ENCODE data around the gene DNAJC11.
A peak's percentile ranks its signal among the peaks of the same experiment; 100 is the strongest.
"Not testable (repeated sequence)": the region's sequence is repeated elsewhere in the genome, so short reads cannot be mapped to it uniquely, and the experiment has no call there.

Gene DNAJC11

GRCh38 chr1:6651909-6652308 lies 49.7 kb downstream of the DNAJC11 start:
- DNase-seq = no peak

- DNase-seq = no peak
Measured at GRCh38 chr1:6648556-6648955, 53.1 kb downstream of the DNAJC11 start.

DNA sequence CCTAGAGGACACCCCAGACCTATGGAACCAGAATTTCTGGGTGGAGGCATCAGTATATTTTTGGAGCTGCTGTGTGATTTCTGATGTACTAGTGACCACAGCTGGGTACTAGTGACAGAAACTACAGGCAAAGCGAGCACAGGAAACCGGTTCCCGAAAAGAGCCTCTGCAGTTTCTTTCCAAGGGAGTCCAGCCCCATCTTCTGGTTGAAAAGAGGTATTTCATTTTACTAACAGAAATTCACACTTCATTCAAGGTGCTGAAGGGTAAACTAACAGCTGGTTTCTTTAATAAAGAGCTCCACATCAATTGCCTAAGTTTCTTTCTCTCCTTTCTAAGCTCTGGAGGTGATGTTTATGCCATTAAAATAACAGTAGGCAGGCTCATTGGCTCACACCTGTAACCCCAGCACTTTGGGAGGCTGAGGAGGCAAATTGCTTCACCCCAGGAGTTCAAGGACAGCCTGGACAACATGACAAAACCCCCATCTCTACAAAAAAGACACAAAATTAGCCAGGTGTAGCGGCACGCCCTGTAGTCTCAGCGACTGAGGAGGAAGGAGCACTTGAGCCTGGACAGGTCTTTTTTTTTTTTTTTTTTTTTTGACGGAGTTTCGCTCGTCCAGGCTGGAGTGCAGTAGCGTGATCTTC lies 55.0 kb downstream of the DNAJC11 start:
- peak; percentile 74 for DNase-seq

DNA sequence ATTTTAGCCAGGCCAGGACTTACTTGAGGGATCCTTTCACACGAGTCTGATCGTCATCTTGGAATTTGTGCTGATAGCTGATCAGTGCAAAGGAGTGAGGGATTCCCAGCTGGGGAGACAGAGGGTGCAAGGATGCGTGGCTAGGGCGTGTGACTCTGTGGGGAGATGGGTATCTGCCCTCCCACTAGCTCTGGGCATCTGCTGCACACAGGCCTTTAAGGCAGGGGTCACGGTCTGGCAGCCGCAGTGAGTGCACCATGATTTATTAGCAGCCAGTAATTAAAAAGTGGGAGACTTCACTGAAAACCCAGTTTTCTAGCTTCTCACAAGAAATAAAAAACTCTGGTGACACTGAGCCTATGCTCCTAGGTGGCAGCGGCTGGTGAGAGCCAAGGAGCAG lies 56.6 kb downstream of the DNAJC11 start:
- no peak for DNase-seq

DNA sequence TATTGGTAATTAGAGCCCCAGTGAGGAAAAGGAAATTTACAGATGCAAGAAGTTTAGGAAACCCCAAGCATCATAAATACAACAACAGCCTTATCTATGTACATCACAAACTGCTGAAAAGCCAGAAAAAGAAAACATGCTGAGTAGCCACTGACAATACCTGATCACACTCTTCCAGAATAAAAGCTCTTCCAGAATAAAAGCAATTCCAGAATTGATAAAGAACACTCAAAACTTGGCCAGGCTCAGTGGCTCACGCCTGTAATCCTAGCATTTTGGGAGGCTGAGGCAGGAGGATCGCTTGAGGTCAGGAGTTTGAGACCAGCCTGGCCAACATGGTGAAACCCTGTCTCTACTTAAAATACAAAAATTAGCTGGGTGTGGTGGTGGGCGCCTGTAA lies 60.7 kb downstream of the DNAJC11 start:
- not testable (repeated sequence) for DNase-seq

DNA sequence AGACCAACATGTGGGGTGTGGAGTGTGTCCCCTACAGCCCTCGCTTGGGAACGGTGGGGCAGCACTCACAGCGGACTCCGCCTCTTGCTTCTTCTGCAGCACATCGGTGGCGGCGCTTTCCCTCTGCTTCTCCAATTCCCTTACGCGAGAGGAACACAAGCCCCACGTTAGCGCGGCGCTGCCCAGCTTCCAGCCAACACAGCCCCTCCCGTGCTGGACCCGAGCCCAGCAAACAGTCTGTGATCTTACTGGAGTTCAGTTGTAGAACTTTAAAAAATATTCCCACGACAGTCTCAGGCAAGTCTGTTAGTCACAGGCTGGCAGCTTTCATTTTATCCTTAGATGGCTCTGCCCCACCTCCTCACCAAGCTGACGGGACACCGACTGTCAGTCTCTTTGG lies 63.4 kb downstream of the DNAJC11 start:
- DNase-seq = no peak

- no peak for DNase-seq
Measured at GRCh38 chr1:6637770-6638169, 63.8 kb downstream of the DNAJC11 start.

- DNase-seq = not testable (repeated sequence)
Measured at GRCh38 chr1:6636778-6637177, 64.8 kb downstream of the DNAJC11 start.

DNA sequence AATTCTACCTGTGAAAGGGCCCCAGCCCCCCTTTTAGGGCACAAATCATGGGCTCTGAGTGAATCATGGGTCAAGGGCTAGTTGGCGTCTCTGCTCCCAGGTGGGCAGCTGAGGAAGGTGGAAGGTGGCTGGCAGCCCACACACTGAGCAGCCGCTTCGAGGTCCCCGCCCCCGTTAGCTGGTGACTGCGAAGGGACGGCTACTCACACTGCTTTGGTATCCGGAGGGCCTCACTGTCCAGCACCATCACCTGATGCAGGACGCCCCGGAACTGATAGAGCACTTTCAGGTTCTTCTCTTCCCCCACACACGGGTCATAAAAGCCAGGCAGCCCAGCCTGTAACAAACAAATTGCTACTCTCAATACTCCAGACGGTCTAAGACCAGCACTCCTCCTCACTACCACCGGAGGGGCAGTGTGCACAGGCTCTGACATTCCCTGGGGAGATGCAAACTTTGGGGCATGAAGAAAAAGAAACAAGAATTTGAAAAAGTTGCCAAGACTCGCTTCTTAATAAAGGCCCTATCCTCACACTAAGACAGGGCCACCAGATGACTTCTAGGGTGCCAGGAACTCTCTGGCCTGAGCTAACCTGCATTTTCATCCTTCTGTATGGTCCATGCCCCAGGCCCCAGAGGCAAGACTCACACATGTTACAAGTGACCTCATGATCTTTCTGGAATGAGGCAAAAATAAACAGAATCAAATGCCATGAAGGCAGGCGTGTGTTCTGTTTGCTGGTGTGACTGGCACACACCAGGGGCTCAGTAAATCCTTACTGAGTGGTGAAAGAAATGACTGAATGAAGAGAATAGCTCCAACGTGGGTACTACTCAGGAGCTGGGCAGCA lies 65.5 kb downstream of the DNAJC11 start:
- DNase-seq = no peak

GRCh38 chr1:6635161-6635909 lies 66.3 kb downstream of the DNAJC11 start:
- DNase-seq = no peak

DNA sequence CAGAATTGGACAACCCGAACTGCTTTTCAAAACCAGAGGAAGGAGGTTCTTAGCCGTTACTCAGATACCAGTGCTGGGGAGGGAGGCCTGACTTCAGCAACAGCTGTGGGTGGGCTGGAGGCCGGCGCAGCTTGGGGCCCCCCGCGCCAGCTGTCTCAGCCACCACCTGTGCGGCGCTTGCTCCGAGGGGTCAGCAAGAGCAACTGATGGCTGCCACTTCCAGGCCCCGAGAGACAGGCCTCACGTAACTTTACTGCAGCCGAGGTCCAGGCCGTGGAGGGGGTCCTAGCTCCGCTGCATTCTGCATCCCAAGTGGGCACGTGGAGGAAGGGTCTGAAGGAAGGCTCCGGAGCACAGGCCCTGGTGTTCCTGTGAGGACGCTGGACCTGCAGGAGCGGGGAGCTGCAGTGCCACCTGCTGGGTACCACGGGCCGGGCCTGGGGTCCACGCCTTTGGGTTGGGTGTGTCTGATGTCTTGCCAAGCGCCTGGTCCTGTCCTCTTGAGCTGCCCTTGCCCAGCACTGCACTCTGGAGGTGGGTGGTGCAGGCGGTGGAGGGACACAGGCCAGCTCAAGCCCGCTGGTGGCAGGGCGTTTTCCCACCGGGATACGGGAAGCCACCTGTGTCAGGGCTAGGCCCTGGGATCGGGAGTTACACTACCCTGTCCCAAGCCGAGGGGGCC lies 67.1 kb downstream of the DNAJC11 start:
- DNase-seq = no peak

DNA sequence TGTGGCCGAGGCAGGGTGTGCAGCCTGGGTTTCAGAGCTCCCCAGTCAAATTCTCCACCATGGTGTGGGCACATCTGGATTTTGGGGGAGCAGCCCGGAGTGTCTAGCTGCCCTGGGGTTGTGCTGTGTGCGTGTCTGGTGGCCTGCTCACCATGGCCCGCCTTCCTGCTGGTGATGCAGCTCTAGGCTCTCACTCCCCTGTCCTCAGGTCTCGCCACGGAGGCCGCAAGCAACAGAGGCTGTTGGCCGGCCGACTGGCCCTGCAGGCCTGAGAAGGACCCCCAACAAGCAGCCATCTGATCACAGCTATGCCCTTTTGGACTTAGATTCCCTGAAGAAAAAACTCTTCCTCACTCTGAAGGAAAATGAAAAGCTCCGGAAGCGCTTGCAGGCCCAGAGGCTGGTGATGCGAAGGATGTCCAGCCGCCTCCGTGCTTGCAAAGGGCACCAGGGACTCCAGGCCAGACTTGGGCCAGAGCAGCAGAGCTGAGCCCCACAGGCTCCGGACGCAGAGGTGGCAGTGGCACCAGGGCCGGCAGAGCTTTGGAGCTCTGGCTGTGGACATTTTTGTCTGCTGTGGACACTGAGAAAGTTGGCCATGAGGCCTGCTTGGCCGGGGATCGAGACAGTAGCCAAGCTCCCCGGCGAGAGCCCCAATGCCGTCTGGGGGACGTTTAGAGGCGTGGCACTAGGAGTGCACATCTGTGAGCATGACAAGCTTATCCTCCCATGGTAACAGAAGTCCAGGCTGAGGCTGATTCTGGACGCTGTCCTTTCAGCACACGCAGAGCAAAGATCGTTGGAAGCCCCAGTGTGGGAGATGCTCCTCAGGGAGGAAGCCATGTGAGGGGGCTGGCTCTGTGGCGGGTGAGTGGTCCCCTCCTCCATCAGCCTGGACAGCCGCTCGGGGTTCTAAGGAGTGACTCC lies 68.8 kb downstream of the DNAJC11 start:
- DNase-seq = no peak

DNA sequence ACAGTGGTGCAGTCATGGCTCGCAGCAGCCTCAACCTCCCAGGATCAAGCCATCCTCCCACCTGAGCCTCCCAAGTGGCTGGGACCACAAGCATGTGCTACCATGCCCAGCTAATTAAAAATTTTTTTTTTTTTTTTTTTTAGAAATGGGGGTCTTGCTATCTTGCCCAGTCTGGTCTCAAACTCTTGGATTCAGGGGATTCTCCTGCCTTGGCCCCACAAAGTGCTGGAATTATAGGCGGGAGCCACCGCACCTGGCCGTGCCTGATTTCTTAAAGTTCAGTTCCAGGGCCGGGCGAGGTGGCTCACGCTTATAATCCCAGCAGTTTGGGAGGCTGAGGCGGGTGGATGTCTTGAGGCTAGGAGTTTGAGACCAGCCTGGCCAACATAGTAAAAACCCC lies 70.6 kb downstream of the DNAJC11 start:
- DNase-seq = no peak

GRCh38 chr1:6630027-6630426 lies 71.6 kb downstream of the DNAJC11 start:
- DNase-seq = no peak

DNA sequence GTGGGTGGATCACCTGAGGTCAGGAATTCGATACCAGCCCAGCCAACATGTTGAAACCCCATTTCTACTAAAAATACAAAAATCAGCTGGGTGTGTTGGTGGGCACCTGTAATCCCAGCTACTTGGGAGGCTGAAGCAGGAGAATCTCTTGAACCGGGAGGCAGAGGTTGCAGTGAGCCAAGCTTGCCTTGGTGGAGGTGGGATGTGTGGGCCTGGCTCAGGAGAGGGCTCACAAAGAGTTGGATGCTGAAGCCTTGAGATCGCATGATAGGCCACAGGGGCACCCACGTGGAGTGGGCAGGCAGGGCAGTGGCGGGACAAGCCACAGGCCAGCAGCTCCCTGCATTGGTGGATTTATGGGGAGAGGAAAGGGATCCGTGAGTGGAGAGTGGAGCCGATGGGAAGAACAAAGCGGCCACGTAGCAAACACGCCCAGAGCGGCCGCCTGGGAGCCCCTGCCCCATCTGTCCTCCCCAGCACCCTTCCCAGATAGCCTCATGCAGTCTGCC lies 72.6 kb downstream of the DNAJC11 start:
- no peak for DNase-seq

DNA sequence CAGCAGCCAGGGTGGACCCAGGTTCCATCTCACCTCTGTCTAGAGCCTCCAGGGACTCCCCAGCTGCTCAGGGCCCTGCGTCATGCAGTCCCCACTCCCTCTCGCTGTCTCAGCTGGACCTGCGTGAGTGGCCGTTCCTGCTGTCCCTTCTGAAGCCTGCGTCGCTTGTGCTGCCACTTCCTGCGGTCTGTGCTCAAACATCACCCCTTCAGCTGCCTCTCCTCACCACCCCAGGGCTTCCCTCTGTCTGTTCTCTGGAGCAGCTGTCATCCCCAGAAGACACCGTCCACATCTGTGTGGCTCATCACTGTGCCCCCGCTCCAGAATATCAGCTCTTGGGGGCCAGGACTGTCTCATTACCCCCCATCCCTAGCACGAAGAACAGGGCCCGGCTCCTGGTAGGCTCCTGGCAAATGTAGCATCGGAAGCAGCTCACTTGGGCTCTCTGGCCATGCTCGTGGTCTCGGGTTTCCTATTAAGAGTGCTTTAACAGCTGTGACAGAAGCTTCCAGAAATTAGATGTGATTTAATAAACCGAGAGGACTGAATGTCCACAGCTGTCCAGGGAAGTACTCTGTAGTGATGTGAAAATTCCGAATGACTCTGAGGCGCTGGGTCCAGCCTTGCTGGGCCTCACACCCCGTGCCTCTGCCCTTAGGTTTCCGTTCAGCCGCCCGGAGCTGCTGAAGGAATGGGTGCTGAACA lies 73.6 kb downstream of the DNAJC11 start:
- no peak for DNase-seq

DNA sequence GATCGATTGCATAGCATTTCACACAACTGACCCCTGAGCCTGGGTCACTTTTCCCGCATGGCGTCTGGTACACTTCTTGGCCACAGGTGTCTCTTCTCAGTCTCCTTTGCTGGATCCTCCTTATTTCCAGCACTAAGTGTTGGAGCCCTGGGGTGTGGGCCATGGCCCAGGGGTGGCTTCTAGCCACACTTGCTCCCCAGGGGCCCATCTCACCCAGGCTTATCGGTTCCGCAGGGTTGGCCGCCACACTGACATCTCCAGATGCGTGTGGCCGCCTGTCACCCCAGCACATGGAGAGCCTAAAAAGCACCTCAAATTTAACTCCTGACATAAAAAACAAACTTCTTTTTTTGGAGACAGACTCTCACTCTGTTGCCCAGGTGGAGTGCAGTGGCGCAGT lies 74.6 kb downstream of the DNAJC11 start:
- no peak for DNase-seq

DNA sequence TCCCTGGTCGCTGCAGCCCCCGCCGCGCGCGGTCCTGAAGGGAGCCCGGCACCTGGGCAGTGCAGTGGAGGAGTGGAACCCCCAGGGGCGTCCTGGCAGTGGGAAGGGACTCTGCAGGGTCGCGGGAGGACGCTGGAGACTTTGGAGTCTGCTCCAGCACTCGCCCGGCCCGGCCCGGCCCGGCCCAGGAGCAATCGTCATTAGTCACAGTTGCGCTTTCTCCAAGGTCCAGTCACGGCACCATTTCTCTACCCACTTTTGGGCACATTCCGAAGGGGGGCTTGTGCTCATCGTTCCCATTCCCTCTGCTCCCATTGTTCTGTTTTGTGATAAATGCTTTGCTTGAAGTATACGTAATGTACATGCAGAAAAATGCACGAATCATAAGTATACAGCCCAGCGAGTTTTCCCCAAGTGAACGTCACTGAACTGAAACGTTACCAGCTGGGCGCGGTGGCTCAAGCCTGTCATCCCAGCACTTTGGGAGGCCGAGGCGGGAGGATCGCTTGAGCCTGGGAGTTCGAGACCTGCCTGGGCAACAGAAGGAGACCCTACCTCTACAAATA lies 75.9 kb downstream of the DNAJC11 start:
- DNase-seq = no peak

DNA sequence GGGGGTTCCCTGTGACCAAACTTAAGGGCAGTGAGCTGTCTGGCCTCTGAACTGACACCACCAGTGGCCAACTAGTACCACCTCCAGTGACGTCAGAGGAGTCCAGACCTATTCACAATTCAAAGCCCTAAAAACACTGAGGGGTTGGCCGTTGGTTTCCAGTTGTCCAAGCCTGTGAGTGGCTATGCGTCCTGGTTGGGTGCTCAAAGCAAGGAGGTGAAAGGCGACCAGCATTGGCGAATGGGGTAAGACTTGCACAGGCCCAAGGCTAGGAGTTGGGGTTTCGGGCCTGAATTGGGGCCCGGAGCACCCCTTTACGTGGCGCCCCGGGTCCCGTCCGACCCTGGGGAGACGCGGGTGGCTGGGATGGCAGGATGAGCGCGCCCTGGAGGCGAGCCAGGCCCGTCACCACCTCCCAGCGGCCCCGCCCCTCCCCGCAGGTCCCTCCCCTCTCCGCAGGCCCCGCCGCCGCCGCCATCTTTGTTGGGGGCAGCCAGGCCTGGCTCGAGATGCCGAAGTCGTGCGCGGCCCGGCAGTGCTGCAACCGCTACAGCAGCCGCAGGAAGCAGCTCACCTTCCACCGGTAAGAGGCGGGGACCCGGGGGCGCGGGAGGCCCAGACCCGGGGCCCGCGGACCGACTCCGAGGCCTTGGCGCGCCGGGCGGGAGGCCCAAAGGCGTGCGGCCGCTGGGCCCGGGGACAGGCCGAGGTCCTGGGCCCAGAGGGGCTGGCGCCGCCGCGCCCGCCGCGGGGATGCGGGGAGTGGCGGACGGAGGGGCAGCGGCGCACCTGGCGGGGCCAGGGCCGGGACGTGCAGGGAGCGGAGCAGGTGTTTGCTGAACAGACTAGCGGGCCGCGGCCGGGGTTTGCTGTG lies 76.7 kb downstream of the DNAJC11 start, which contains the start of gene THAP3:
Gene THAP3 (plus strand): TSS at position 159 of the 874 bp plus-strand sequence. CDS start 351 bp downstream, at position 510.
- peak; percentile 65 for DNase-seq

All from DMS79 treated with DMSO at 0.1 percent for 48 hours (cell line).